ENCODE measurements around the gene ITGB5.

DNA sequence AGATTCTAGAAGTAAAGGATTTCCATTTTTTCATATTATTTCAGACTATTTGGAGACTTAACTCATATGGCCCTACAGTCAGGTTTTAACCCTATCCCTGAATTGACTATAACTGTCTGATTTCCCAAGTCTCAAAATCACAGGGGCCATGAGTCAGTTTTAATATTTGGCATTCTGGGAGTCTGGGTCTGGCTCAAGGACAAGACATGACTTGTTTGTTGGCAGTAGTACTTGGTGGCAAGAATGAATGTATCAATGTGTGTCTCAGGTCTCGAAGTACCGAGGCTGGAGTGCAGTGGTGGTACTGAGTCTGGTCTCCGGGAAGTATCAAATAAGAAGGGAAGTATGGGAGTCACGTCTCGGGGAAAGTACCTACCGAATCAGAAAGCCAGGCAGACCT lies 146.1 kb downstream of the ITGB5 start:
- TF ChIP-seq CSDC2 (CRISPR knock-in tag; IDR thresholded peaks at IDR 0.05), result no peak
- no peak for TF ChIP-seq PATZ1 (CRISPR knock-in tag; IDR thresholded peaks at IDR 0.05; ENCODE audit: borderline replicate concordance)

All from SK-N-SH treated with all-trans-retinoic acid at 6 μM for 48 hours (cell line).